Spleen (tissue), 11 donors: ENCODE results near the gene IFT43. TPM values are rescaled to one million over a fixed set of nuclear protein-coding genes. Genes with fewer than 3 reads are reported as not detected.

ENCODE experiments used
- DNase-seq: peaks from one replicate; pipeline ENCODE4 v3.0.0-alpha.2; 2020
- H3K27ac ChIP-seq, 8 donors: fragments of 200-600 bp; sonication (generic) in 7 of 8; 1 replicate in 4 of 8; 2 replicates in 4 of 8; pipeline versions ENCODE4 v1.5.0 to v1.8.0; 2016 to 2021; ENCODE audit warnings: inconsistent platforms in 4 of 8, mild to moderate bottlenecking in 4 of 8, moderate library complexity in 1 of 8
- H3K27me3 ChIP-seq, 7 donors: fragments of 200-600 bp; sonication (generic) in 6 of 7; replicated peaks in 1 of 7; 1 replicate in 4 of 7; 2 replicates in 3 of 7; pipeline versions ENCODE4 v1.5.0 to v1.8.0; 2016 to 2021; ENCODE audit warnings: inconsistent platforms in 3 of 7, mild to moderate bottlenecking in 1 of 7
- H3K36me3 ChIP-seq, 6 donors: fragments of 200-600 bp; sonication (generic) in 5 of 6; 1 replicate in 4 of 6; 2 replicates in 2 of 6; pipeline versions ENCODE4 v1.5.0 to v1.8.0; 2016 to 2021; ENCODE audit warnings: inconsistent platforms in 2 of 6
- H3K4me1 ChIP-seq, 6 donors: fragments of 200-600 bp; sonication (generic) in 5 of 6; 1 replicate in 3 of 6; 2 replicates in 3 of 6; pipeline versions ENCODE4 v1.5.0 to v1.8.0; 2016 to 2021; ENCODE audit warnings: inconsistent platforms in 3 of 6
- H3K4me3 ChIP-seq, 8 donors: fragments of 200-600 bp; sonication (generic) in 7 of 8; 1 replicate in 4 of 8; 2 replicates in 4 of 8; pipeline versions ENCODE4 v1.5.0 to v1.8.0; 2016 to 2021; ENCODE audit warnings: inconsistent platforms in 4 of 8, mild to moderate bottlenecking in 4 of 8, moderate library complexity in 2 of 8
- H3K9me3 ChIP-seq, 8 donors: fragments of 200-600 bp; sonication (generic) in 7 of 8; 1 replicate in 4 of 8; 2 replicates in 4 of 8; pipeline versions ENCODE4 v1.5.0 to v1.8.0; 2016 to 2021; ENCODE audit warnings: inconsistent platforms in 4 of 8
- POLR2A ChIP-seq, 3 donors: fragments of 450-650 bp; IDR thresholded peaks; one replicate each; pipeline ENCODE4 v1.5.1; 2017; ENCODE audit warnings: antibody characterized with exemption in 3 of 3, mild to moderate bottlenecking in 1 of 3
- POLR2AphosphoS5 ChIP-seq, 3 donors: sonication (generic); formaldehyde crosslinking; IDR thresholded peaks; one replicate each; pipeline ENCODE4 v1.5.1; 2017; ENCODE audit warnings: antibody characterized with exemption in 3 of 3
- WGBS, 5 donors: extraction: QIAGEN DNeasy Blood & Tissue Kit in 3 of 5; methylation state at CpG; one replicate each; pipeline versions ENCODE4 v1.1.5 to v1.1.7; 2013 to 2018; 5-methylcytosine and 5-hydroxymethylcytosine counted together
- intact Hi-C: fragments of 100-400 bp; cut with DNase I; formaldehyde crosslinking; loops from one replicate; pipeline ENCODE4 v1.15.0; 2023; ENCODE audit warnings: low total_unique reads
- polyA plus RNA-seq, 3 donors: library from polyadenylated mRNA; stranded (reverse); fragments of 200-250 nt; gene quantifications; one replicate each; pipeline ENCODE4 v1.2.1, GENCODE V29; 2013
- total RNA-seq, 7 donors: library from RNA; depleted of rRNA in 3 of 7; stranded (reverse); fragments of >200 nt in 3 of 7; fragmentation: NEBNext Ultra II Directional in 4 of 7; extraction: Animal tissue kit (Norgen Biotek cat#: 25700) in 4 of 7; gene quantifications; one replicate each; pipeline versions ENCODE4 v1.1.0 to v1.2.1, GENCODE V29; 2016 to 2021
- TF ChIP-seq, protein P1 (sequence below), 11 experiments: fragments of 200-600 bp in 7 of 11; fragments of 450-650 bp in 4 of 11; sonication (generic) in 4 of 11; IDR thresholded peaks in 8 of 11; conservative IDR thresholded peaks in 3 of 11; 1 replicate in 7 of 11; 2 replicates in 4 of 11; pipeline versions ENCODE4 v1.4.0 to v1.8.0; 2016 to 2021; ENCODE audit warnings: antibody characterized with exemption in 11 of 11, inconsistent platforms in 4 of 11, mild to moderate bottlenecking in 1 of 11
- donor health status: healthy with polysubstance abuse.
- donor health status: DM: no; HTN: no; CAD: no; lungs with moderate emphysema.
- donor health status: DM: no; HTN: no; CAD: no.
- donor health status: Bipolar disorder and iron deficiency.
- donor health status: healthy.
- donor health status: DM: no; HTN: no; CAD: no.
- donor health status: DM: yes; HTN: yes; CAD: no.

IFT43 gene
- total and polyA plus RNA-seq, 10 donors, result 19.8 to 39.9 (median 27.4) TPM

DNA sequence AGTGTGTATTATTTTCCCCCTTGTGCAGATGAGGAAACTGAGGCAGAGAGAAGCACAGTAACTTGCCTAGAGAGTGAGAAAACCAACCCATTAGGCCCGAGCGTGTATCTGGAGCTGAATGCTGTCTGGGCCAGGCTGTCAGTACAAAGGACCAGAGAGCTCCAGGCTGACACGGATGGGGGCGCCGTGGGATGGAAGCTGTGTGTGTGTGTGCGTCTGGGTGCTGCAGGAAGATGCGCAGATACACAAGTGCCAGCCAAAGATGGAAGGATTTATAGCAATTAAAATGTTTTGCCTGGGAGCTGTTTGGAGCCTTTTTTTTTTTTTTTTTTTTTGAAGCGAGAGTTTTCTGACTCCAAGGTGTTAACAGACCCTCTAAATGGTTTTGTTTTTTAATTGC, 112.5 kb downstream of the IFT43 start:
- Histone ChIP-seq H3K27ac (no peak overlapping the region), H3K4me3 (no peak overlapping the region), H3K36me3 (no peaks in the 10 kb centered on the region), H3K4me1 (peaks cover 0 to 4% (median 0%) of the 10 kb centered on the region in 6 donors), H3K9me3 (no peaks in the 10 kb centered on the region), H3K27me3 (peaks cover 0 to 20% (median 0%) of the 10 kb centered on the region in 7 donors)
- DNase-seq, result no peak
- 88 to 94% (median 90%) methylated on average over 8 of the region's 8 CpGs for WGBS, 5 donors
- intact Hi-C loops, result no loop called here
- TF ChIP-seq, protein P1, sequence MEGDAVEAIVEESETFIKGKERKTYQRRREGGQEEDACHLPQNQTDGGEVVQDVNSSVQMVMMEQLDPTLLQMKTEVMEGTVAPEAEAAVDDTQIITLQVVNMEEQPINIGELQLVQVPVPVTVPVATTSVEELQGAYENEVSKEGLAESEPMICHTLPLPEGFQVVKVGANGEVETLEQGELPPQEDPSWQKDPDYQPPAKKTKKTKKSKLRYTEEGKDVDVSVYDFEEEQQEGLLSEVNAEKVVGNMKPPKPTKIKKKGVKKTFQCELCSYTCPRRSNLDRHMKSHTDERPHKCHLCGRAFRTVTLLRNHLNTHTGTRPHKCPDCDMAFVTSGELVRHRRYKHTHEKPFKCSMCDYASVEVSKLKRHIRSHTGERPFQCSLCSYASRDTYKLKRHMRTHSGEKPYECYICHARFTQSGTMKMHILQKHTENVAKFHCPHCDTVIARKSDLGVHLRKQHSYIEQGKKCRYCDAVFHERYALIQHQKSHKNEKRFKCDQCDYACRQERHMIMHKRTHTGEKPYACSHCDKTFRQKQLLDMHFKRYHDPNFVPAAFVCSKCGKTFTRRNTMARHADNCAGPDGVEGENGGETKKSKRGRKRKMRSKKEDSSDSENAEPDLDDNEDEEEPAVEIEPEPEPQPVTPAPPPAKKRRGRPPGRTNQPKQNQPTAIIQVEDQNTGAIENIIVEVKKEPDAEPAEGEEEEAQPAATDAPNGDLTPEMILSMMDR (IDR thresholded peaks at IDR 0.05 in 8 of 11, conservative IDR thresholded peaks at IDR 0.05 in 3 of 11), result no peak
- TF ChIP-seq POLR2A (IDR thresholded peaks at IDR 0.05) (no peak), POLR2AphosphoS5 (IDR thresholded peaks at IDR 0.05) (no peak)

DNA sequence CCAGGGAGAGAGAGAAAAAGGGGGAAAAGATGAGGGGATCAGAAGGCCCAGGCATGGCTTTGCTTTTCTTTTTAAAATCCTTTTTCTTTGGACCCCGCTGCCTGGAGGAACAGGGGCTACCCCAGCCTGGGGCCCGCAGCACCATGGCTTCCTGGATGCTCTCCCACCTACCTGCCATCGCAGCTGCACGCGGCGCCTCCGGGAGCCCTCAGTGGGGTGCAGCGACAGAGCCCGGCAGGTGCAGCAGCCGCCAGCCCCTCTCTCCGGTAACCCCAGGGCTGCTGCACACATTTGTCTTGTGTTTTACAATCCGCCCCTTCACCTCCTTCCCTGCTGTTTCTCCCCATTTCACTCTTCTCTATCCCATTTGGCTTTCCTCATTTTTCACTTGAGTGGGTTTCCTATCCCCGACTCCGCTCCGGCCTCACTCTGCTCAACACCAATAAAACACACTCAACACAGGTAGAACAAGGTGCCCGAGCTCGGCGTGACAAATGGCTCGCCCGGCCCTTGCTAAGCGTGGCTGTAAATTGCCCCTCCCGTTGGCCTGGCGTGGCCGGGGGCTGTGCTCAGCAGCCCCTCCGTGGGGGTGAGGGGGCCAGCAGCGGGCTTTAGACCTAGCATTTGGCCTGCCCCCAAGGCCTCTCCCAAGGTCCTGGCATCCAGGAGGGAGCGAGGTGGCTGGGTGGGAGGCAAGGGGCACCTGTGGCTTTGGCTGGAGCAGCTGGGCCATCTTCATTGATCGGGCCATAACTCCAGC, 113.5 kb downstream of the IFT43 start:
- intact Hi-C loops, result no loop called here
- Histone ChIP-seq H3K27ac (no peak overlapping the region), H3K4me1 (peaks cover 0 to 4% (median 0%) of the 10 kb centered on the region in 6 donors), H3K9me3 (no peaks in the 10 kb centered on the region), H3K36me3 (no peaks in the 10 kb centered on the region), H3K4me3 (no peak overlapping the region), H3K27me3 (peaks cover 0 to 26% (median 0%) of the 10 kb centered on the region in 7 donors)
- DNase-seq, result no peak
- TF ChIP-seq POLR2AphosphoS5 (IDR thresholded peaks at IDR 0.05) (no peak), POLR2A (IDR thresholded peaks at IDR 0.05) (no peak)
- TF ChIP-seq, protein P1 (IDR thresholded peaks at IDR 0.05 in 8 of 11, conservative IDR thresholded peaks at IDR 0.05 in 3 of 11), result no peak
- 82 to 93% (median 90%) methylated on average over 26 to 28 of the region's 28 CpGs for WGBS, 5 donors

DNA sequence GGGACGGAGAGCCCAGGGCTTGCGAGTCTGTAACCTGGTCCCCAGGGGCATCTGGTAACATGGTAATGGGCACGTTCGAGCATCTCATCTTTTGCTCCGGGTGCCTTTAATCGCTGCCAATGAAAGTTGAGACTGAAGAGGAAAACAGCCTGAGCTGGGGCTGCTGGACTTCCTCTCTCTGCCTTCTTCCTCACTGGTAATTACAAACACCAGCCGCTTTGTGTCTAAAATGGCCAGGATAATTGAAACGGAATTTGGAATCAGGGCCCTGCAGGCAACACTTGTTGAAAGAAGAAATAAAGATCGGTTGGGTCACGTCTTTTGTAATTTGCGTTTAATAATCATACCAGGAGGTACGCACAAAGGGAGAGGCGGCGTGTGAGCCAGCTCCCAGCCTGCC, 114.7 kb downstream of the IFT43 start:
- TF ChIP-seq POLR2AphosphoS5 (IDR thresholded peaks at IDR 0.05) (no peak), POLR2A (IDR thresholded peaks at IDR 0.05) (no peak)
- TF ChIP-seq, protein P1 (IDR thresholded peaks at IDR 0.05 in 8 of 11, conservative IDR thresholded peaks at IDR 0.05 in 3 of 11), result no peak
- 63 to 83% (median 73%) methylated on average over 14 of the region's 14 CpGs for WGBS, 5 donors

More for the DNA sequence above, 114.7 kb downstream of the IFT43 start:
- no peak for DNase-seq
- intact Hi-C loops, result no loop called here
- no peaks in the 10 kb centered on the region for H3K36me3 ChIP-seq
- H3K9me3 ChIP-seq, result no peaks in the 10 kb centered on the region
- peaks cover 0 to 4% (median 0%) of the 10 kb centered on the region in 6 donors for H3K4me1 ChIP-seq
- H3K4me3 ChIP-seq, result no peak overlapping the region
- H3K27ac ChIP-seq, result no peak overlapping the region
- peaks cover 0 to 26% (median 0%) of the 10 kb centered on the region in 7 donors for H3K27me3 ChIP-seq
